SK-N-SH (cell line): ENCODE results near the gene PSIP1. TPM values are rescaled to one million over a fixed set of nuclear protein-coding genes. Genes with fewer than 3 reads are reported as not detected.

Source experiments
- CTCF ChIA-PET: fragments of 300-600, 350-600 bp; formaldehyde crosslinking; extraction: SDS; loops from one replicate; lab custom pipeline; 2021; lab: Yijun Ruan, JAX
- POLR2A ChIA-PET: fragments of 350-600 bp; sonication (Branson Sonifier 250); formaldehyde crosslinking; extraction: SDS; loops from one replicate; lab custom pipeline; 2020; ENCODE audit warnings: antibody characterized with exemption, inconsistent platforms; lab: Yijun Ruan, JAX
- DNase-seq: peaks from one replicate; pipeline ENCODE4 v3.0.0; 2012
- H2AFZ ChIP-seq: fragments of 200-600 bp; sonication (generic); 2 replicates; pipeline ENCODE4 v1.8.1; 2016; ENCODE audit warnings: antibody characterized with exemption, mild to moderate bottlenecking, low read depth
- H3F3A ChIP-seq: fragments of 200-600 bp; sonication (generic); replicated peaks from 2 replicates; pipeline ENCODE3; 2016; ENCODE audit warnings: antibody characterized with exemption, mild to moderate bottlenecking; ENCODE audit not compliant: insufficient read depth
- H3K27ac ChIP-seq, 2 experiments: fragments of 200-500 bp in 1 of 2; fragments of 200-600 bp in 1 of 2; sonication (Bioruptor generic) in 1 of 2; sonication (generic), shearing (Covaris generic) in 1 of 2; 2 replicates each; pipeline versions ENCODE4 v1.5.1 to v1.6.1; 2014 to 2016; ENCODE audit warnings: low read depth in 2 of 2, inconsistent platforms in 1 of 2, low read length in 1 of 2, mild to moderate bottlenecking in 1 of 2, mixed read lengths in 1 of 2
- H3K27me3 ChIP-seq: fragments of 200-600 bp; sonication (generic), shearing (Covaris generic); 2 replicates; pipeline ENCODE4 v1.6.1; 2016; ENCODE audit warnings: mixed run types; ENCODE audit not compliant: insufficient read depth
- H3K36me3 ChIP-seq, 2 experiments: fragments of 200-500 bp in 1 of 2; fragments of 200-600 bp in 1 of 2; sonication (Bioruptor generic) in 1 of 2; sonication (generic) in 1 of 2; replicated peaks in 1 of 2; 2 replicates each; pipeline versions ENCODE3 to v1.5.1; 2014 to 2016; ENCODE audit warnings: low read length in 1 of 2, mild to moderate bottlenecking in 1 of 2; ENCODE audit not compliant: insufficient read depth in 2 of 2, control insufficient read depth in 1 of 2
- H3K4me1 ChIP-seq, 2 experiments: fragments of 200-500 bp in 1 of 2; fragments of 200-600 bp in 1 of 2; sonication (Bioruptor generic) in 1 of 2; sonication (generic), shearing (Covaris generic) in 1 of 2; 2 replicates each; pipeline versions ENCODE4 v1.5.1 to v1.6.1; 2014 to 2016; ENCODE audit warnings: low read depth in 1 of 2, low read length in 1 of 2, mixed run types in 1 of 2; ENCODE audit not compliant: insufficient read depth in 2 of 2, control insufficient read depth in 1 of 2
- H3K4me2 ChIP-seq: fragments of 200-600 bp; sonication (generic), shearing (Covaris generic); 2 replicates; pipeline ENCODE4 v1.6.1; 2017; ENCODE audit warnings: mixed run types
- H3K4me3 ChIP-seq, 2 experiments: fragments of 200-500 bp in 1 of 2; fragments of 200-600 bp in 1 of 2; sonication (Bioruptor generic) in 1 of 2; sonication (generic), shearing (Covaris generic) in 1 of 2; 2 replicates each; pipeline versions ENCODE4 v1.5.1 to v1.8.1; 2014 to 2016; ENCODE audit warnings: low read depth in 2 of 2, inconsistent platforms in 1 of 2, low read length in 1 of 2, mild to moderate bottlenecking in 1 of 2, mixed read lengths in 1 of 2, moderate library complexity in 1 of 2
- H3K79me2 ChIP-seq: fragments of 200-600 bp; sonication (generic); 2 replicates; pipeline ENCODE4 v1.8.1; 2017; ENCODE audit warnings: mild to moderate bottlenecking; ENCODE audit not compliant: insufficient read depth
- H3K9ac ChIP-seq: fragments of 200-600 bp; sonication (generic); 2 replicates; pipeline ENCODE4 v1.6.1; 2017; ENCODE audit warnings: mixed run types
- H3K9me2 ChIP-seq: fragments of 200-600 bp; sonication (generic); 2 replicates; pipeline ENCODE4 v1.6.1; 2017; ENCODE audit warnings: mixed run types
- H3K9me3 ChIP-seq: fragments of 200-600 bp; sonication (generic); 2 replicates; pipeline ENCODE4 v1.6.1; 2017; ENCODE audit warnings: mixed run types, mild to moderate bottlenecking, moderate library complexity
- H4K20me1 ChIP-seq: fragments of 200-600 bp; sonication (generic); 2 replicates; pipeline ENCODE4 v1.6.1; 2017; ENCODE audit warnings: mild to moderate bottlenecking, mixed run types; ENCODE audit not compliant: insufficient read depth
- CHD2 ChIP-seq: fragments of 150-350 bp; IDR thresholded peaks from 2 replicates; pipeline ENCODE4 v1.6.1; 2018; ENCODE audit warnings: low read length; ENCODE audit not compliant: partially characterized antibody
- CTCF ChIP-seq: fragments of 200-600 bp; sonication (generic); IDR thresholded peaks from 2 replicates; pipeline ENCODE4 v1.6.1; 2017; ENCODE audit warnings: antibody characterized with exemption, mild to moderate bottlenecking, moderate library complexity
- ELF1 ChIP-seq: IDR thresholded peaks from 2 replicates; pipeline ENCODE4 v1.4.0; 2012
- EZH2phosphoT487 ChIP-seq: fragments of 200-600 bp; sonication (generic); IDR thresholded peaks from 2 replicates; pipeline ENCODE4 v1.6.1; 2017; ENCODE audit warnings: low read depth, mixed run types, mild to moderate bottlenecking, antibody characterized with exemption, moderate library complexity, borderline replicate concordance
- FOXJ3 ChIP-seq: sonication (generic); formaldehyde crosslinking; IDR thresholded peaks from 2 replicates; pipeline ENCODE4 v1.5.1; 2020; ENCODE audit warnings: mild to moderate bottlenecking, missing genetic modification reagents
- GABPA ChIP-seq: IDR thresholded peaks from 2 replicates; pipeline ENCODE4 v1.4.0; 2012; ENCODE audit warnings: low read depth, mild to moderate bottlenecking
- GATA2 ChIP-seq: sonication (generic); formaldehyde crosslinking; IDR thresholded peaks from 2 replicates; pipeline ENCODE4 v1.5.0; 2020; ENCODE audit warnings: mild to moderate bottlenecking, missing genetic modification reagents
- JUND ChIP-seq: IDR thresholded peaks from 2 replicates; pipeline ENCODE4 v1.4.0; 2012
- MXI1 ChIP-seq: IDR thresholded peaks from 2 replicates; pipeline ENCODE4 v1.6.1; 2012; ENCODE audit warnings: mild to moderate bottlenecking, low read depth, low read length, improper control_type of control experiment
- NFIC ChIP-seq: IDR thresholded peaks from 2 replicates; pipeline ENCODE4 v1.4.0; 2012; ENCODE audit warnings: borderline replicate concordance
- PBX3 ChIP-seq: IDR thresholded peaks from 2 replicates; pipeline ENCODE4; 2012
- RCOR1 ChIP-seq: fragments of 150-350 bp; IDR thresholded peaks from 2 replicates; pipeline ENCODE4 v1.6.1; 2017; ENCODE audit warnings: antibody characterized with exemption, low read length
- REST ChIP-seq: IDR thresholded peaks from 2 replicates; pipeline ENCODE4 v1.6.1; 2012; ENCODE audit warnings: mild to moderate bottlenecking, low read depth, low read length, moderate library complexity
- RXRA ChIP-seq: IDR thresholded peaks from 2 replicates; pipeline ENCODE4 v1.4.0; 2012; ENCODE audit warnings: low read depth, mild to moderate bottlenecking, borderline replicate concordance
- SIN3A ChIP-seq: IDR thresholded peaks from 2 replicates; pipeline ENCODE4 v1.6.1; 2012; ENCODE audit warnings: low read depth, mild to moderate bottlenecking, low read length, moderate library complexity, borderline replicate concordance
- TAF1 ChIP-seq: IDR thresholded peaks from 2 replicates; pipeline ENCODE4 v1.6.1; 2012; ENCODE audit warnings: low read depth, mild to moderate bottlenecking, low read length, moderate library complexity, borderline replicate concordance
- WGBS: methylation state at CpG from one replicate; pipeline ENCODE4 v1.1.6; 2017; ENCODE audit warnings: low lambda C conversion rate; 5-methylcytosine and 5-hydroxymethylcytosine counted together
- polyA plus RNA-seq, 3 experiments: library from polyadenylated mRNA; depleted of rRNA; stranded (reverse); fragments of >200 nt; gene quantifications; 2 replicates each; pipeline ENCODE4 v1.2.3, GENCODE V29; 2012

PSIP1 gene
- polyA plus RNA-seq, 1 of the 3 experiments (the other 2 are of a cell fraction): 21.0 TPM

- WGBS: 63% methylated on average over 6 of the region's 6 CpGs
Observed at GRCh38 chr9:15501179-15501578, 9.6 kb downstream of the PSIP1 start.

GRCh38 chr9:15499139-15499538 lies 11.6 kb downstream of the PSIP1 start:
- Histone ChIP-seq H3K9me2 (no peaks in the 10 kb centered on the region), H3K27me3 (no peaks in the 10 kb centered on the region), H3K27ac (peak overlapping the region; percentile 5 to 51; a peak in 3 of 4 replicates), H2AFZ (no peak overlapping the region), H3K9me3 (no peaks in the 10 kb centered on the region), H3K36me3 (peaks cover 22 to 42% of the 10 kb centered on the region in 2 experiments), H3K4me1 (no peaks in the 10 kb centered on the region), H3K4me3 (no peak overlapping the region), H3K79me2 (peaks cover 83% of the 10 kb centered on the region), H3K9ac (no peak overlapping the region), H3F3A (peaks cover 18% of the 10 kb centered on the region), H3K4me2 (peak overlapping the region; percentile 16; the same call in 1 of the 2 replicates), H4K20me1 (no peaks in the 10 kb centered on the region)
- CTCF ChIA-PET: no interaction called here
- TF ChIP-seq TAF1 (no peak), SIN3A (no peak), GABPA (no peak), FOXJ3 (CRISPR knock-in tag) (no peak), REST (no peak), PBX3 (peak; percentile 42), RCOR1 (no peak), EZH2phosphoT487 (no peak)
- DNase-seq: no peak
- POLR2A ChIA-PET: no interaction called here
- 60% methylated on average over 2 of the region's 2 CpGs for WGBS

More at GRCh38 chr9:15501179-15501578, 9.6 kb downstream of the PSIP1 start:
- Histone ChIP-seq H3K27ac (no peak overlapping the region), H3K9me2 (no peaks in the 10 kb centered on the region), H2AFZ (no peak overlapping the region), H3K9me3 (no peaks in the 10 kb centered on the region), H3K27me3 (no peaks in the 10 kb centered on the region), H3F3A (peaks cover 14% of the 10 kb centered on the region), H3K4me3 (no peak overlapping the region), H4K20me1 (no peaks in the 10 kb centered on the region), H3K9ac (no peak overlapping the region), H3K4me2 (no peak overlapping the region), H3K36me3 (peaks cover 31 to 52% of the 10 kb centered on the region in 2 experiments), H3K4me1 (no peaks in the 10 kb centered on the region), H3K79me2 (peaks cover 84% of the 10 kb centered on the region)
- ChIA-PET POLR2A (interaction anchor here (1.0 kb wide), 1 partner anchor 52 kb away, joined by 3 read pairs; the partner anchor contains the start of gene CCDC171), CTCF (interaction anchor here (1.1 kb wide), 2 partner anchors 15 to 105 kb away, joined by 3 to 4 read pairs; no protein-coding TSS in a partner anchor)
- no peak for TF ChIP-seq GABPA
- no peak for TF ChIP-seq MXI1
- no peak for TF ChIP-seq GATA2 (CRISPR knock-in tag)
- TF ChIP-seq ELF1: no peak
- TF ChIP-seq JUND: no peak
- TF ChIP-seq CTCF: peak; percentile 19; the same call in 1 of the 2 replicates
- no peak for TF ChIP-seq CHD2
- TF ChIP-seq NFIC: no peak
- no peak for TF ChIP-seq RXRA
- DNase-seq: no peak
